ENCODE results near the gene TIMM23.

TIMM23 gene

GRCh38 chr10:46052057-46052790, 79.9 kb downstream of the TIMM23 start:
- in situ Hi-C loops (cut with HindIII; ENCODE audit: low sequenced_read_pairs), result no loop called here

- in situ Hi-C loops (cut with HindIII; ENCODE audit: low sequenced_read_pairs), result no loop called here
Observed at GRCh38 chr10:46052791-46053375, 80.6 kb downstream of the TIMM23 start.
